Measurements from ENCODE around the gene SKI.
"Not testable (repeated sequence)": the region's sequence is repeated elsewhere in the genome, so short reads cannot be mapped to it uniquely, and the experiment has no call there.

Gene SKI

DNA sequence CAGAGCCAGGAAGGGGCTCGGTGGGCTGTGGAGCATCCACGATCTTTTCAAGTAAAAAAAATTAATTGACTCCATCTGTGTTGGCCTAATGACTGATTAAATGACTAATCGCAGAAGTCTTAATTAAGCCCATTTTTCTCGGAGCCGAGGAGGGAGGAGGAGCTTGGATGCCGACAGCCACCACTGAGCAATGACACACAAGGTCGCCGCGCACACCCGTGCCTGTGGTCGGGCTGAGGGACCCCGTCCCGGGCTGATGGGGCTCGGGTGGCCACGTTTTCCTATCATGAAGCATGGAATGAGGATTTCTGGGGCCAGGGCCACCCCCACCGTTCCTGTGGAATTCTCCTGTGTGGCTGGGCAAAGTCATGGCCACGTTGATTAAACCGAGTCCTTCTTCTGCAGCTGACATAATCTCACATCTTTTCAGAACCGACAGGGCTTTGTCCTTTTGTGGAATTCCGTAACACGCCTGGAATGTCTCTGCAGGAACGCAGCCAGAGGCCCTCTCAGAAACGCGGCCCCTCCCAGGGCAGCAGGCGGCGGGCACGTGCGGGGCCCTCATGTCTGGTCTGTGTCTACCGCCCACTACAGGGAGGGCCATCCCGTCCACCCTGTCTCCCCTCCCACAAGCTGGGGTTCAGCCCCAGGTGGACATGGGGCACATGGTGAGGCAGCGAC, 102.5 kb downstream of the SKI start:
- Histone ChIP-seq H3K4me3 (ENCODE audit: insufficient read depth, low read depth, low read length, poor library complexity, severe bottlenecking) (no peak overlapping the region), H3K27me3 (replicated peaks; ENCODE audit: control insufficient read depth, insufficient read depth, low read length, poor library complexity, severe bottlenecking) (no peaks in the 10 kb centered on the region), H3K36me3 (ENCODE audit: control insufficient read depth, insufficient read depth, low read length) (no peaks in the 10 kb centered on the region), H3K9me3 (ENCODE audit: control insufficient read depth, low read length) (no peaks in the 10 kb centered on the region), H3K27ac (ENCODE audit: insufficient read depth, low read length, poor library complexity, severe bottlenecking) (no peak overlapping the region), H3K4me1 (ENCODE audit: control insufficient read depth, insufficient read depth, low read length, poor library complexity, severe bottlenecking) (no peaks in the 10 kb centered on the region)
- no peak for DNase-seq

DNA sequence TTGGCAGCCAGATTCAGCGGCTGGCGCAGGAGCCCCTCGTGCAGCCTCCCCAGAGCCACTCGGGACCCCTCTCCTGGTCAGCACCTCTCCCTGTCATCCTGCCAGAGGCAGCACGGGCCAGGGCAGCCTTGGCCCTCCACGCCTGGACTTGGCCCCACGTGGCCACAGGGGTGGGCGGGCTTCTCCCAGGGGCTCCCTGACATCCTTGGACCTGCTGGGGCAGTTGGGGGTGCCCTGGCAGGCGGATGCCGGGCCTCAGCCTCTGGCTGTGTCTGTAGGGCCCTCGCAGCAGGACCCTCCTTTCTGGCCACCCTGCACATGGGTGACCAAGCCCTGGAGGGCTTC, 103.1 kb downstream of the SKI start:
- Histone ChIP-seq H3K9me3 (ENCODE audit: control insufficient read depth, low read length) (no peaks in the 10 kb centered on the region), H3K36me3 (ENCODE audit: control insufficient read depth, insufficient read depth, low read length) (no peaks in the 10 kb centered on the region), H3K4me3 (ENCODE audit: insufficient read depth, low read depth, low read length, poor library complexity, severe bottlenecking) (no peak overlapping the region), H3K4me1 (ENCODE audit: control insufficient read depth, insufficient read depth, low read length, poor library complexity, severe bottlenecking) (no peaks in the 10 kb centered on the region), H3K27me3 (replicated peaks; ENCODE audit: control insufficient read depth, insufficient read depth, low read length, poor library complexity, severe bottlenecking) (no peaks in the 10 kb centered on the region), H3K27ac (ENCODE audit: insufficient read depth, low read length, poor library complexity, severe bottlenecking) (no peak overlapping the region)
- DNase-seq = no peak

DNA sequence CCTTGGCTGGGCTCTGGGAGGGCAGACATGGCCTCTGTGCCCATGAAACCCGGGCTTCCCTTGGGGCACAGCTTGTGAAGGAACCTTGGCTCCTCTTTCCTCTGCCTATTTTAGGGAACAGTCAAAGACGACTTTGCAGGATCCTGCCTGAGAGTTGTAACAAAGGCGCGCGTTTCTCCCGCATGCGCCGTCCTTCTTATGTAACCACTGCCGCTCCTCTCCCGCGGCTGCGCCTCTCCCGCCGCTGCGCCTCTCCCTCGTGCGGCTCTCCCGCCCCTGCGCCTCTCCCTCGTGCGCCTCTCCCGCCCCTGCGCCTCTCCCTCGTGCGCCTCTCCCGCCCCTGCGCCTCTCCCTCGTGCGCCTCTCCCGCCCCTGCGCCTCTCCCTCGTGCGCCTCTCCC, 103.5 kb downstream of the SKI start:
- not testable (repeated sequence) for H3K4me3 ChIP-seq (ENCODE audit: insufficient read depth, low read depth, low read length, poor library complexity, severe bottlenecking); H3K27ac ChIP-seq (ENCODE audit: insufficient read depth, low read length, poor library complexity, severe bottlenecking); H3K9me3 ChIP-seq (ENCODE audit: control insufficient read depth, low read length); H3K36me3 ChIP-seq (ENCODE audit: control insufficient read depth, insufficient read depth, low read length); H3K27me3 ChIP-seq (replicated peaks; ENCODE audit: control insufficient read depth, insufficient read depth, low read length, poor library complexity, severe bottlenecking); H3K4me1 ChIP-seq (ENCODE audit: control insufficient read depth, insufficient read depth, low read length, poor library complexity, severe bottlenecking); DNase-seq

DNA sequence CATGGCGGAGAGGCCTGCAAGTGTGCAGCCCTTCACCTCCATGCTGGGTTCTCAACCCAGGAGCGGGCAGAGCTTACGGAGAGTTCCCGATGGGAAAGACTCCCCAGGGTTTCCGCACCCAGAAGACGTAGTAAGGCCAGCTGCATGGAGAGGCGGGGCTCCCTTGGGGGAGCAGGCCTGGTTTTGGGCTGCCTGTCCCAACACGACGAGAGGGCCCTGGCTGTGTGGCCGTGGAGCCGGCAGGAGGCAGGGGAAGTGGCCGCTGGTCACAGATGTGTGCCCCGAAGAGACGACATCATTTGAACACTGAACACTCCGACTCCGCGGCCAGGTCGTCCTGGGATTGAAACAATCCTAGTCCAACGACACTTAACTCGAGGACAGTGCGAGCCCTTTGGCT, 106.2 kb downstream of the SKI start:
- H3K4me1 ChIP-seq (ENCODE audit: control insufficient read depth, insufficient read depth, low read length, poor library complexity, severe bottlenecking) = no peaks in the 10 kb centered on the region
- H3K36me3 ChIP-seq (ENCODE audit: control insufficient read depth, insufficient read depth, low read length) = no peaks in the 10 kb centered on the region
- no peaks in the 10 kb centered on the region for H3K9me3 ChIP-seq (ENCODE audit: control insufficient read depth, low read length)
- H3K27ac ChIP-seq (ENCODE audit: insufficient read depth, low read length, poor library complexity, severe bottlenecking) = no peak overlapping the region
- DNase-seq = no peak
- H3K27me3 ChIP-seq (replicated peaks; ENCODE audit: control insufficient read depth, insufficient read depth, low read length, poor library complexity, severe bottlenecking) = no peaks in the 10 kb centered on the region
- no peak overlapping the region for H3K4me3 ChIP-seq (ENCODE audit: insufficient read depth, low read depth, low read length, poor library complexity, severe bottlenecking)

DNA sequence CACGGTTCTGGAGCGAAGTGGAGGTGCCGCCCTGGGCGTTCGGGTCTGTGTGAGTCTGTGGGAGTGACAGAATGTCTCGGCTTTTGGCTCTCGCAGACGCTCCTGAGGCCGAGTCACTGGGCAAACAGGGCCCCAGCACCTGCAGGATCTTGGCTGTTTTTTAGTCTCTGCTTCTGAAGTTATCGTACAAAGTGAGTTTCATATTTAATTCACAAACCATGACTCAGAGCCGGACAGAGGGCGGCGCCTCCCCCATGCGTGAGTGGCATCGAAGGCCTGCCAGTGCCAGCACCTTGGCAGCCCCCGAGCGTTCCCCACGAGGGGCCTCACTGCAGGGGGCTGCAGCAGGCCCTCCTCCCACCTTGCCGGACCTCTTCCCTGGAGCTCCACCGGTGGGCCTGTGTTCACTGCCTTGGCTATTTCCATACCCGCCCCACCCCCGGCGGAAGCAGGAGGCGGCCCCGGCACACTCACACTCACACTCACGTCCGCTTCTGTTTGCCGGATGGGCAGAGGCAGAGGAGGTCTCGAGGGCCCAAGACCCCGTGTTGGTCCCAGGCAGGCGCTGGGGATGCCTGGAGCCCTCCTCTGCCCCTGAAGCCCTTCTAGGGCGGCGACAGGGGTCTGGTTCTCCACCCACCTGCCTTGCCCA, 106.9 kb downstream of the SKI start:
- H3K27me3 ChIP-seq (replicated peaks; ENCODE audit: control insufficient read depth, insufficient read depth, low read length, poor library complexity, severe bottlenecking) = no peaks in the 10 kb centered on the region
- DNase-seq = no peak
- no peak overlapping the region for H3K27ac ChIP-seq (ENCODE audit: insufficient read depth, low read length, poor library complexity, severe bottlenecking)
- no peaks in the 10 kb centered on the region for H3K4me1 ChIP-seq (ENCODE audit: control insufficient read depth, insufficient read depth, low read length, poor library complexity, severe bottlenecking)
- H3K9me3 ChIP-seq (ENCODE audit: control insufficient read depth, low read length) = no peaks in the 10 kb centered on the region
- no peaks in the 10 kb centered on the region for H3K36me3 ChIP-seq (ENCODE audit: control insufficient read depth, insufficient read depth, low read length)
- no peak overlapping the region for H3K4me3 ChIP-seq (ENCODE audit: insufficient read depth, low read depth, low read length, poor library complexity, severe bottlenecking)

DNA sequence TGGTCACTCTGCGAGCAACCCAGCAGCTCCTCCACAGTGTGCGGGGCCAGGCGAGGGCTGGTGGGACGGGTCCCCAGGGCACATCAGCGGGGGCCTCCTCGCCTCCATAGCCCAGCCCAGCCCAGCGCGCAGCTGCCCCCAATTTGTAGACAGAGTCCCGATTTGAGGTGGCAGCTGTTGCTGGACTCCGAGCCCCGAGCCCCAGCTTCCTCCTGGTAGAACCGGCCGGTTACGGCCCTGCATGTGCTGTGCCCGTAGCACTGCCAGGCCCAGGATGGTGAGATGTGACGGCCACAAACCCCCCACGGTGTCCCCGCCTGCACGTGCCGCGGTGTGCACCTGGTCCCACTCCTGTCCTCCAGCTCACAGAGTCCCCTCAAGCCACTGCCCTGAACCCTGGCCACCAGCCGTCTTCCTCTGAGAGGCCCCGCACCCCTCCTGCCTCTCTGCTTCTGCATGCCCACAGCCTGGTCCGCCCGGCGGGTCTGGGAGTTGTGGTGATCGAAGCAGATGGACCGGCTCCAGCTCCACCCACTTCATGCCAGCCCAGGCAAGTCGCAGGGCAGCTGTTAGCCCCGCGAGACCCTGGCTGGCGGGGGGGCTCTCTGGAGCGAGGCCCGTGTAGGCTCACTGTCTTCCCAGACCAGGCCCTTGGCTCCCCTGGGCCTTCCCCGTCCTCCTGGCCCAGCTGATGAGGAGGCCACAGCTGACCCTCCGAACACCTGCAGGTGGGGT, 107.8 kb downstream of the SKI start:
- no peak for DNase-seq
- H3K4me3 ChIP-seq (ENCODE audit: insufficient read depth, low read depth, low read length, poor library complexity, severe bottlenecking) = no peak overlapping the region
- H3K9me3 ChIP-seq (ENCODE audit: control insufficient read depth, low read length) = no peaks in the 10 kb centered on the region
- H3K27ac ChIP-seq (ENCODE audit: insufficient read depth, low read length, poor library complexity, severe bottlenecking) = no peak overlapping the region
- no peaks in the 10 kb centered on the region for H3K27me3 ChIP-seq (replicated peaks; ENCODE audit: control insufficient read depth, insufficient read depth, low read length, poor library complexity, severe bottlenecking)
- H3K4me1 ChIP-seq (ENCODE audit: control insufficient read depth, insufficient read depth, low read length, poor library complexity, severe bottlenecking) = no peaks in the 10 kb centered on the region
- H3K36me3 ChIP-seq (ENCODE audit: control insufficient read depth, insufficient read depth, low read length) = no peaks in the 10 kb centered on the region

DNA sequence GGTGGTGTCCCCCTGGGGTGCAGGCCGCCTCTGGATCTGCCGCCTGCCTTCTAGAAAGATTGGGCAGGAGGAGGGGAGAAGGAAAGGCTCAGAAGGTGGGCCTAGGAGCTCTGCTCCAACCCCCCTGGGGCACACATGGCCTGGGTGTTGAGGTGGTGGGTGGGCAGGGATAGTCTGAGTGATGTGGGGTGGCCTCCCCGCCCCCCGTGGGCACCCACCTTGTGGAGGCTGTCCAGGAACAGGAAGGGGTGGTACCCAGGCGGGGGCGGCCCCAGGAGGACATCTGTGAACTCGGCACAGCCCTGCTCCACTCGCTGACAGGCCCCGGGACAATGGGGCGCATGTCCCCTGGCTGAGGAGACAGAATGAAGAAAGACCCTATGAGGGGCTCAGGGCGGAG, 108.4 kb downstream of the SKI start:
- no peak for DNase-seq
- Histone ChIP-seq H3K27ac (ENCODE audit: insufficient read depth, low read length, poor library complexity, severe bottlenecking) (no peak overlapping the region), H3K27me3 (replicated peaks; ENCODE audit: control insufficient read depth, insufficient read depth, low read length, poor library complexity, severe bottlenecking) (no peaks in the 10 kb centered on the region), H3K36me3 (ENCODE audit: control insufficient read depth, insufficient read depth, low read length) (no peaks in the 10 kb centered on the region), H3K9me3 (ENCODE audit: control insufficient read depth, low read length) (no peaks in the 10 kb centered on the region), H3K4me1 (ENCODE audit: control insufficient read depth, insufficient read depth, low read length, poor library complexity, severe bottlenecking) (no peaks in the 10 kb centered on the region), H3K4me3 (ENCODE audit: insufficient read depth, low read depth, low read length, poor library complexity, severe bottlenecking) (no peak overlapping the region)

DNA sequence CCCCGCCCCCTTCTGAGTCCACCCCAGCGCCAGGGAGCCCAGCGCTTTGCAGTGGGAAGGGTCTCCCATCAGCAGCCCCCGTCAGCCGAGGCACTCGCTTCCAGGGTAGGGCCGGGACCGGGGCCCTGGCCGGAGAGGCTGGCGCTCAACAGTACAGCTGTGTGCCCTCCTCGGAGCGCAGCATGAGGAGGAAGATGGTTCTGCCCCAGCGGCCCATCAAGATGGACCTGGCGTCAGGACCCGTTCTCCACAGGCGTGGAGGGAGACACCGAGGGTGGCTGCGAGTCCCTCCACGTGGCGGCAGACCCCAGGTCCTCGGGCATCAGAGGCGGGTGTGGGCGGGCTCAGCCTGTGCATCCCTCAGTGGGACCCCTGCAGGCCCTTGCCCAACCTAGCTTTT, 109.0 kb downstream of the SKI start:
- Histone ChIP-seq H3K27me3 (replicated peaks; ENCODE audit: control insufficient read depth, insufficient read depth, low read length, poor library complexity, severe bottlenecking) (no peaks in the 10 kb centered on the region), H3K9me3 (ENCODE audit: control insufficient read depth, low read length) (no peaks in the 10 kb centered on the region), H3K36me3 (ENCODE audit: control insufficient read depth, insufficient read depth, low read length) (no peaks in the 10 kb centered on the region)

DNA sequence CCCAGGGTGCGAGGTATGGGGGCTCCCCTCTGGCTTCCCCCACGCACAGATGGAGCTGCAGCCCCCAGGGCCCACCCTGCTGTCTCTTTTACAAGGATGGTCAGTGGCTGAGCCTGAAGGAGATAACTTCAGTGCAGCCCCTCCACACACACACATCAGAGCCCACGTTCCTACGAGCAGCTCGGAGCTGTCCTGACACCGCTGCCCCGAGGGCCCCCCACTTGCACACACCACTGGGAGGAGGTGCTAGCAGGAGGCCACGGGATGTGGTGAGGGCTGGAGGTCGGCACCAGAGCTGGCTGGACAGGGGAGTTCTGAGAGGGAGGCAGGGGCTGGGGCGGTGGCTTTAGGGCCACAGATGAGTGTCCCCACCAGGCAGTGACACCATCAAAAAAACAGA, 109.4 kb downstream of the SKI start:
- H3K36me3 ChIP-seq (ENCODE audit: control insufficient read depth, insufficient read depth, low read length) = no peaks in the 10 kb centered on the region
- no peak overlapping the region for H3K27ac ChIP-seq (ENCODE audit: insufficient read depth, low read length, poor library complexity, severe bottlenecking)
- H3K4me3 ChIP-seq (ENCODE audit: insufficient read depth, low read depth, low read length, poor library complexity, severe bottlenecking) = no peak overlapping the region
- H3K27me3 ChIP-seq (replicated peaks; ENCODE audit: control insufficient read depth, insufficient read depth, low read length, poor library complexity, severe bottlenecking) = no peaks in the 10 kb centered on the region
- H3K4me1 ChIP-seq (ENCODE audit: control insufficient read depth, insufficient read depth, low read length, poor library complexity, severe bottlenecking) = no peaks in the 10 kb centered on the region
- no peak for DNase-seq
- no peaks in the 10 kb centered on the region for H3K9me3 ChIP-seq (ENCODE audit: control insufficient read depth, low read length)

More for the DNA sequence above, 109.0 kb downstream of the SKI start:
- Histone ChIP-seq H3K4me3 (ENCODE audit: insufficient read depth, low read depth, low read length, poor library complexity, severe bottlenecking) (no peak overlapping the region), H3K27ac (ENCODE audit: insufficient read depth, low read length, poor library complexity, severe bottlenecking) (no peak overlapping the region), H3K4me1 (ENCODE audit: control insufficient read depth, insufficient read depth, low read length, poor library complexity, severe bottlenecking) (no peaks in the 10 kb centered on the region)
- no peak for DNase-seq
